NT2/D1 (cell line): Measurements from ENCODE around the gene CRTAC1.

Source experiments
- SUZ12 ChIP-seq: IDR thresholded peaks from 2 replicates; pipeline ENCODE4 v1.6.1; 2011; ENCODE audit not compliant: insufficient read length, insufficient read depth; ENCODE audit errors: extremely low read depth
- YY1 ChIP-seq: IDR thresholded peaks from 2 replicates; pipeline ENCODE4 v1.6.1; 2011; ENCODE audit not compliant: insufficient read length, insufficient read depth

DNA sequence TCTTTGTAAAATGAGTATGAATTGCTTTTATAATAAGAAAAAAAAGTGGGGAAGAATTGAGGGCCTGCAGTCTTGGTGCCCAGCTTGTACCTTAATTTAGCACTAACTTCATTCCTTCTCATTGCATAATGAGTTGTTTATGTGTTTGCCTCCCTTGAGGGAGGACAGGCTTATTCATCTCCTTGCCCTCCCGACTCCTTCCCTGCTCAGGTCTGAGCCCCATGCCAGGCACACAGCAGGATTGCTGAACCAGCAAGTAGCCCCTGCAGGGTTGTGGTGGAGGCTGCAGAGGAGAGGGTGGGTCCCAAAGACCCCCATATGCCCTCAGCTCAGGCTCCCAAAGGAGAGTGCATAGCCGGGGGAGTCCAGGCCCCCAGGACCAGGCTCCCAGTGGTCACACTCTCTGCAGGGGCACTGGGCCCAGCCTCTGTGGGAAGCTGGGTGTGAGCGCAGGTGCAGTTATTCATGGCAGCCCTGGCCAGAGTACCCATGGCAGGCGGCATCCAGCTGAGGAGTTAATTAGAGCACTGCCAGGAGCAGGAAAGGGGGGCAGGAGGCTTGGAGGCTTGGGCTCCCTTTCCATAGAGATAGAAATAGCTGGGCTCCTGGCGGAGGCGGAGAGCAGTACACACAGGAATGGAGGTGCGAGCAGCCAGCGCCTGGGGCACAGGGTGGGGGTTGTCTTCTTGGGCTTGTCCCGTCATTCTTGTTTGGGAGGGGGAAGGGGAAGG lies 208.9 kb downstream of the CRTAC1 start:
- TF ChIP-seq SUZ12 (no peak), YY1 (no peak)
